Peyer's patch (tissue), 4 donors: ENCODE results near the gene HNRNPA2B1. TPM values are rescaled to one million over a fixed set of nuclear protein-coding genes. Genes with fewer than 3 reads are reported as not detected.

ENCODE experiments used
- DNase-seq, 3 donors: peaks; one replicate each; pipeline ENCODE4 v3.0.0-alpha.2; 2017 to 2019
- H3K27ac ChIP-seq, 4 donors: fragments of 200-600 bp; sonication (generic); one replicate each; pipeline ENCODE4 v1.5.1; 2016 to 2019
- H3K27me3 ChIP-seq, 2 donors: fragments of 200-600 bp; sonication (generic); one replicate each; pipeline ENCODE4 v1.5.1; 2019
- H3K36me3 ChIP-seq, 3 donors: fragments of 200-600 bp; sonication (generic); one replicate each; pipeline ENCODE4 v1.5.1; 2016 to 2019
- H3K4me1 ChIP-seq, 4 donors: fragments of 200-600 bp; sonication (generic); one replicate each; pipeline ENCODE4 v1.5.1; 2016 to 2019
- H3K4me3 ChIP-seq, 4 donors: fragments of 200-600 bp; sonication (generic); 1 replicate in 3 of 4; 2 replicates in 1 of 4; pipeline ENCODE4 v1.5.1; 2016 to 2019; ENCODE audit warnings: mild to moderate bottlenecking in 1 of 4
- H3K9me3 ChIP-seq, 4 donors: fragments of 200-600 bp; sonication (generic); one replicate each; pipeline ENCODE4 v1.5.1; 2016 to 2019; ENCODE audit warnings: mild to moderate bottlenecking in 1 of 4
- CTCF ChIP-seq, 6 experiments: fragments of 450-650 bp in 4 of 6; fragments of 200-600 bp in 2 of 6; sonication (generic) in 1 of 6; IDR thresholded peaks; one replicate each; pipeline ENCODE4 v1.5.1; 2017 to 2019; ENCODE audit warnings: antibody characterized with exemption in 6 of 6, mild to moderate bottlenecking in 3 of 6, moderate library complexity in 1 of 6
- POLR2A ChIP-seq, 2 donors: fragments of 450-650 bp; IDR thresholded peaks; one replicate each; pipeline ENCODE4 v1.5.1; 2017; ENCODE audit warnings: antibody characterized with exemption in 2 of 2, mild to moderate bottlenecking in 2 of 2, moderate library complexity in 2 of 2
- total RNA-seq, 4 donors: library from RNA; depleted of rRNA; stranded (reverse); fragments of >200 nt; gene quantifications; one replicate each; pipeline ENCODE4 v1.1.0, GENCODE V29; 2016

The HNRNPA2B1 gene
- total RNA-seq, 4 donors from 2014 or later, result 184 to 526 (median 228) TPM

GRCh38 chr7:26191974-26192479 is 8.5 kb downstream of the HNRNPA2B1 start:
- no peaks in the 10 kb centered on the region for H3K27me3 ChIP-seq
- H3K4me3 ChIP-seq, result no peak overlapping the region
- no peaks in the 10 kb centered on the region for H3K9me3 ChIP-seq
- peaks cover 0 to 88% (median 7%) of the 10 kb centered on the region in 3 donors for H3K36me3 ChIP-seq
- TF ChIP-seq POLR2A (IDR thresholded peaks at IDR 0.05) (no peak), CTCF (IDR thresholded peaks at IDR 0.05) (no peak)
- no peak for DNase-seq
- H3K4me1 ChIP-seq, result peaks cover 6 to 51% (median 23%) of the 10 kb centered on the region in 4 donors
- no peak overlapping the region for H3K27ac ChIP-seq

- no peak overlapping the region for H3K4me3 ChIP-seq
- no peak for DNase-seq
- H3K27me3 ChIP-seq, result no peaks in the 10 kb centered on the region
- peaks cover 6 to 45% (median 19%) of the 10 kb centered on the region in 4 donors for H3K4me1 ChIP-seq
- no peaks in the 10 kb centered on the region for H3K9me3 ChIP-seq
- H3K27ac ChIP-seq, result no peak overlapping the region
- H3K36me3 ChIP-seq, result peaks cover 0 to 84% (median 7%) of the 10 kb centered on the region in 3 donors
- TF ChIP-seq POLR2A (IDR thresholded peaks at IDR 0.05) (no peak), CTCF (IDR thresholded peaks at IDR 0.05) (no peak)
These were observed 9.1 kb downstream of the HNRNPA2B1 start for GRCh38 chr7:26191233-26191973.

DNA sequence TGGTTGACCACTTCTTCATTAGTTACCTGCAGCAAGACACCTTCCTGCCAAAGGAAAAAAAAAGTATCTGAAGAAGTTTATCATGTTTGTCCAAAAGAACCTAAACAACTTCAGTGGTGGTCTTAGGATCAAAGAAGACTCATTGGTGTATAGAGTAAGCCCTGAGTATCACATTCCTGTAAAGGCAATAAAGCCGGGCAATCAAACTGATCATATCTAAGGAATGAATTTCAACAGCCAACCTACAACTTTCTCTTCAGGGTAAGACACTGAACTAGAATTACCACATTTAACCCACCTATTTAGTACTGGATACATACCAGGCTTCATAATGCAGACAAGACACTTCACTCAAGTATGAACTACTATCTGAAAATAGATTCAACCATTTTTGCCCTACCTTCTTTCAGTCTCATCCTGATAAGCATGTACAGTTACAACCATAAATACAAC is 10.1 kb downstream of the HNRNPA2B1 start:
- no peak for DNase-seq
- Histone ChIP-seq H3K4me3 (no peak overlapping the region), H3K4me1 (peaks cover 6 to 35% (median 15%) of the 10 kb centered on the region in 4 donors), H3K9me3 (no peaks in the 10 kb centered on the region), H3K27ac (no peak overlapping the region), H3K27me3 (no peaks in the 10 kb centered on the region), H3K36me3 (peaks cover 0 to 76% (median 7%) of the 10 kb centered on the region in 3 donors)
- TF ChIP-seq CTCF (IDR thresholded peaks at IDR 0.05) (no peak), POLR2A (IDR thresholded peaks at IDR 0.05) (no peak)

DNA sequence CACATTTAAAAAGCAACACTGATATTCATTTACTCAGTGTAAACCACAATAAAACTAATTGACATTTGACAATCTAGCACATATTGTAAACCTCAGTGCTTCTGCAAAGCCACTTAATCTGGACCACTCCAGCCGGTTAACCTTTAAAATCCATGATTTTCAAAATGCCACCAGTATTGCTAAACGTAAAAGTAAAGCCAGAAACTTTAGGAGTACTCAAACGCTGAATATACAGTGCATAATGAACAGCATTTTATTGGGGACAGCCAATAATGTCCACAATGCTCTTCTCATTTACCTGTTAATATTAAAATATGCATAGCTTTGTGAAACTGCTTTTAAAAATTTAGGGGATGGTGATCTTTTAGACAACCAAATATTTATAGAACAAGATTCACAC is 10.8 kb downstream of the HNRNPA2B1 start:
- Histone ChIP-seq H3K4me3 (no peak overlapping the region), H3K27me3 (no peaks in the 10 kb centered on the region), H3K36me3 (peaks cover 0 to 69% (median 7%) of the 10 kb centered on the region in 3 donors), H3K9me3 (no peaks in the 10 kb centered on the region), H3K27ac (no peak overlapping the region), H3K4me1 (peaks cover 3 to 28% (median 15%) of the 10 kb centered on the region in 4 donors)
- no peak for DNase-seq
- no peak for TF ChIP-seq CTCF (IDR thresholded peaks at IDR 0.05)
- TF ChIP-seq POLR2A (IDR thresholded peaks at IDR 0.05), result no peak

- no peaks in the 10 kb centered on the region for H3K9me3 ChIP-seq
- H3K27ac ChIP-seq, result no peak overlapping the region
- H3K4me3 ChIP-seq, result no peak overlapping the region
- H3K4me1 ChIP-seq, result peaks cover 0 to 21% (median 11%) of the 10 kb centered on the region in 4 donors
- H3K36me3 ChIP-seq, result peaks cover 0 to 62% (median 7%) of the 10 kb centered on the region in 3 donors
- TF ChIP-seq POLR2A (IDR thresholded peaks at IDR 0.05) (no peak), CTCF (IDR thresholded peaks at IDR 0.05) (no peak)
- H3K27me3 ChIP-seq, result no peaks in the 10 kb centered on the region
- DNase-seq, result no peak
These were observed 11.5 kb downstream of the HNRNPA2B1 start for GRCh38 chr7:26188957-26189541.
